Immature natural killer cell (primary cell): ENCODE measurements around the gene SEPTIN3. TPM values are rescaled to one million over a fixed set of nuclear protein-coding genes. Genes with fewer than 3 reads are reported as not detected.

ENCODE experiments used
- DNase-seq, 3 donors: peaks; one replicate each; pipeline ENCODE4 v3.0.0; 2022; ENCODE audit warnings: mixed read lengths in 1 of 3
- H3K27ac Mint-ChIP-seq, 6 donors: one replicate each; pipeline ENCODE4 v1.8.0; 2020; ENCODE audit warnings: mixed read lengths in 6 of 6, mild to moderate bottlenecking in 5 of 6, inconsistent platforms in 4 of 6, moderate library complexity in 3 of 6
- H3K27me3 Mint-ChIP-seq, 3 donors: one replicate each; pipeline ENCODE4 v1.8.0; 2020 to 2021; ENCODE audit warnings: low read depth in 3 of 3, mild to moderate bottlenecking in 3 of 3, mixed read lengths in 3 of 3, moderate library complexity in 3 of 3, inconsistent platforms in 1 of 3
- H3K36me3 Mint-ChIP-seq, 3 donors: one replicate each; pipeline ENCODE4 v1.8.0; 2020; ENCODE audit warnings: mixed read lengths in 3 of 3, inconsistent platforms in 2 of 3, mild to moderate bottlenecking in 2 of 3
- H3K4me1 Mint-ChIP-seq, 2 donors: one replicate each; pipeline ENCODE4 v1.8.0; 2020; ENCODE audit warnings: inconsistent platforms in 2 of 2, mild to moderate bottlenecking in 2 of 2, mixed read lengths in 2 of 2, moderate library complexity in 1 of 2
- H3K4me3 Mint-ChIP-seq, 5 donors: one replicate each; pipeline ENCODE4 v1.8.0; 2020; ENCODE audit warnings: mild to moderate bottlenecking in 5 of 5, mixed read lengths in 5 of 5, inconsistent platforms in 3 of 5, moderate library complexity in 3 of 5
- H3K9me3 Mint-ChIP-seq, 6 donors: one replicate each; pipeline ENCODE4 v1.8.0; 2020; ENCODE audit warnings: mild to moderate bottlenecking in 6 of 6, mixed read lengths in 6 of 6, inconsistent platforms in 4 of 6, moderate library complexity in 3 of 6
- polyA plus RNA-seq, 3 donors: library from polyadenylated mRNA; unstranded; fragments of 300-500 nt; fragmentation: Illumina TruSeq; gene quantifications; one replicate each; pipeline ENCODE4 v1.2.3, GENCODE V29; 2021

The SEPTIN3 gene
- polyA plus RNA-seq, 3 donors from 2014 or later, result not detected

DNA sequence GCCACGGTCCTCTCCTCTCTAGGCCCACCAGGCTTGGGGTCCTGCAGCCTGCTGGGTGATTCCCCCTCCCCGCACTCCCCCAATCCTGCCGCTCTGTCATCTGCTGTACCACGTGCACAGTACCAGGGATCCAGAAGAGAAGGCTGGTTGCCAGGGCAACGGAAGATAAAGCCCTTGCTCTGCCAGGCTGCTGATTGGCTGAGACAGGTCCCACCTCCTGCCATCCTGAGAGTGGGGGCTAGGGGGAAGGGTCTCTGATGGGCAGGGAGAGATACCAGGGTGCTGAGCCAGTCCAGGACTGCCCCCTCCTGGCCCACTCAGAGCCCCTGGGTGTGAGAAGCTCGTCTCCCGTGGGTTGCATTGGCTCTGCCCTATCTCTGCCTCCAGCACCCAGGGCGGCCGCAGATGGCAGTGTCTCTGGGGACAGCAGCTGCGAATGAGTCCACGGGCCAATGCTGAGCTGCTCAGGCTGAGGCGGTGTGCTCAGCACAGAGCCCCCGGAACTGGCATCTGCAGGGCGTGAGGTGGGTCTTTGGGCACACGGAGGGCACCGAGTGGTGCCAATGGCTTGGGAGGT is 17.3 kb upstream of the SEPTIN3 start, which contains the start of gene SMIM45:
SMIM45 (plus strand) TSS at position 253 of the 577 bp plus-strand sequence.
- Mint-ChIP-seq H3K4me1 (peaks cover 4 to 6% of the 10 kb centered on the region in 2 donors), H3K36me3 (no peaks in the 10 kb centered on the region), H3K27ac (no peak within 1 kb of the TSS), H3K9me3 (no peaks in the 10 kb centered on the region), H3K4me3 (no peak within 1 kb of the TSS), H3K27me3 (peaks cover 0 to 3% (median 0%) of the 10 kb centered on the region in 3 donors)
- DNase-seq, result no peak

DNA sequence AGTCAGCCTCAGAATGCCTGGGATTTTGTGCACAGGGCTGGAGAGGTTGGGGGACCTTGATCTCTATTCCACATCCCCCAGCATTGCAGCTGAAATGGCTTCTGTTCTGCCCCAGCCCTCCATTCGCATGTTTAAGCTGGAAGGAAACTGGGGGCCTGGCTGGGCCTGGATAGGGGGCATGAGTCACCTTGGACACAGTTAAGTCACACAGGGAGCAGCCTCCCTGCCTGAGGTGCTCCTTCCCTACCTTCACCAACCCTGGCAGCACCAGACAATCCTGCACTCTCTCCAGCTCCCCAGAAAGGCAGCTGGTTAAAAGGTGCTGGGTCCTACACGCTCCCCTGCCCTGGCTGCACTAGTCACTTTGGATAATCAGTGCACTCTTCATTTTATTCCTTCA is 16.5 kb upstream of the SEPTIN3 start:
- Mint-ChIP-seq H3K27ac (no peak overlapping the region), H3K9me3 (no peaks in the 10 kb centered on the region), H3K4me3 (no peak overlapping the region), H3K27me3 (peaks cover 0 to 3% (median 2%) of the 10 kb centered on the region in 3 donors), H3K4me1 (peaks cover 5 to 6% of the 10 kb centered on the region in 2 donors), H3K36me3 (no peaks in the 10 kb centered on the region)
- DNase-seq, result no peak

DNA sequence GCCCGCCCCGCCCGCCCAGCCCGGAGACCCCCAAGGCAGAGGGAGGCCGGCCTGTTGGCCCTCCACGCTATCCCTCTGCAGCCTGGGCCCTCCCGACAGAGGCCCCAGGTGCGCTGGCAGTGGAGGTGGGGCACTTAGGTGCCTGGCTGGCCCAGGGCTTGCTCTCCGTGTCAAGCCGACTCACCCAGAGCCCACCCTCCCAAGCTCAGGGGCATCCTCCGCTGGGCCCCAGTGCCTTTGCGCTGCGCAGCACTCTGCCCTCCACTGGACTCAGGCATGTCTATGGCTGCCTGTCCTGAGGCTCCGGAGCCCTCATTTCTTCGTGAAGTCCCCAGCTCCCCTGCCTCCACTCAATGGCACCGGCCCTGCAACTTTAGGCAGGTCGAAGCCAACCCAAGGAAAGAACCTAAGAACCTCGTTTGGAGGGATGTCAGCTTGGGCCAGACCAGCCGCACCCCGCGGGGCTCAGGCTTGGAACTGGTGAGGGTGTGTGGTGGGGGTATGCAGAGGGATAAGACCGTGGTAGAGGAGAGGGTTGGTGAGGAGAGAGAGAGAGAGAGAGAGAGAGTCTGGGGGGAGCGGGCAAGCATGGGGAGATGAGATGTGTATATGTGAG is 11.2 kb upstream of the SEPTIN3 start:
- Mint-ChIP-seq H3K4me3 (peak overlapping the region in 1 of 5 donors; percentile 21), H3K9me3 (no peaks in the 10 kb centered on the region), H3K27ac (no peak overlapping the region), H3K27me3 (peaks cover 0 to 4% (median under 1%) of the 10 kb centered on the region in 3 donors), H3K4me1 (peaks cover 6 to 12% of the 10 kb centered on the region in 2 donors), H3K36me3 (no peaks in the 10 kb centered on the region)
- DNase-seq, result no peak

DNA sequence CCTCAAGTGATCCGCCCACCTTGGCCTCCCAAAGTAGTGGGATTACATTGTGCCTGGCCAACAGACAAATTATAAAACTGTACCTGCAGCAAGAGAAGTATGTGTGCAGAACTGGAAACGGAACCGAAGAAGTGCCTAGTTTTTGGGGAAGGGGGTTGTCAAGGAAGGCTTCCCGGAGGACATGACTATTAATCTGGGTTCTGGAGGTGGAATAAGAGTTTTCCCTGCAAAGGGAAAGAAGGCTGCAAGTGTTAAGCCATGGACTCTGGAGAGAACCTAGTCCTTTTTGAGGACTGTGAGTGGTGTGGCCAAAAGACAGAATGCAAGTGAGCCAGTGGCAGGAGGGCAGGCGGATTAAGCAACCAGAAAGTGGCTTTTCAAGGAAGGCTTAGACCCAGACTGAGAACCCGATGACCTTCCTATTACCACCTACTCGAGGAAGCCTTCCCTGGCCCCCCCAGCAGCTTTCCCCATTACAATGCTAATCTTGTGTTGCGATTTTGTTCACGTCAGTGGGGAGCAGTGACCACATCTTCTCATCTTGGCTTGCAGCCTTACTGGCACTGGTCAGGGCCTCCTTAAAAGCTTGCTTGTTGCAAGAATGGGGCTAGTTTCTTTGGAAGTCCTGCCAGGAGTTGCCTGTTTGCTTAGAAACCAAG is 5.7 kb upstream of the SEPTIN3 start:
- H3K27ac Mint-ChIP-seq, result peak overlapping the region in 1 of 6 donors; percentile 32
- DNase-seq, result no peak
- no peaks in the 10 kb centered on the region for H3K36me3 Mint-ChIP-seq
- H3K4me3 Mint-ChIP-seq, result no peak overlapping the region
- H3K9me3 Mint-ChIP-seq, result no peaks in the 10 kb centered on the region
- H3K27me3 Mint-ChIP-seq, result peaks cover 0 to 2% (median 2%) of the 10 kb centered on the region in 3 donors
- peaks cover 0 to 8% of the 10 kb centered on the region in 2 donors for H3K4me1 Mint-ChIP-seq

DNA sequence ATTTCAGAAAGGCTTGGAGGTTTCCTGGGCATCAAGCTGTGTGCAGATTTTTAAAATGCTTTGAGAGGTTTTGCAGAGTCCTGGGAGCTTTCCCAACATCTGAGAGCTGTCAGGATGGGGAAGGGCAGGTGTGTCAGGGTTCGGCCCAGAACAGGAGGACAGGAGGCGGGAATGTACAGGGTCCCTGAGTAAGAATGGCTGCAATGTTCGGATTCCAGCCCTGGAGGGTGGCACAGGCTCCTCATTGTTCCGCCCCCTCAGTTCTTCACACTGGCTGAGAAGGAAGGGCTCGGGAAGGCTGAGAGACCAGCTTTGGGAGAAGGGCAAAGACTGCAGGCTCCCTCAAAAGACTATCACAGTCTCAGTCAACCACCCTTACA is 5.1 kb upstream of the SEPTIN3 start:
- H3K36me3 Mint-ChIP-seq, result no peaks in the 10 kb centered on the region
- no peak overlapping the region for H3K4me3 Mint-ChIP-seq
- no peak overlapping the region for H3K27ac Mint-ChIP-seq
- peaks cover 0 to 8% of the 10 kb centered on the region in 2 donors for H3K4me1 Mint-ChIP-seq
- peaks cover 0 to 2% (median 2%) of the 10 kb centered on the region in 3 donors for H3K27me3 Mint-ChIP-seq
- no peaks in the 10 kb centered on the region for H3K9me3 Mint-ChIP-seq
- DNase-seq, result no peak

DNA sequence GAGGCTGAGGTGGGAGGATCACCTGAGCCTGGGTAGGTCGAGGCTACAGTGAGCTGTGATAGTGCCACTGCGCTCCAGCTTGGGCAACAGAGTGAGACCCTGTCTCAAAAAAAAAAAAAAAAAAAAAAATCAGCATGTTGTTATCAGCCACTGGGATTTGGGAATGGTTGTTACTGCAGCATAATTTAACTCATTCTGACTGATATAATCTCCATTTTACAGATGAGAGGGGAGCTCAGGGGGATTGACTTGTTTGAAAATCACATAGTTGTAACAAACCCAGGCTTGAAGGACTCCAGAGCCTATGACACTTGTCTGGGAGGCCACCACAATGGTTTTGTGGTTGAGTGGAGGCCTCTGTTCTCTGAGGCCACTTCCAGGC is 3.0 kb upstream of the SEPTIN3 start:
- H3K27ac Mint-ChIP-seq, result no peak overlapping the region
- no peak for DNase-seq
- H3K4me3 Mint-ChIP-seq, result no peak overlapping the region
- H3K36me3 Mint-ChIP-seq, result no peaks in the 10 kb centered on the region
- H3K4me1 Mint-ChIP-seq, result no peaks in the 10 kb centered on the region
- peaks cover 0 to 2% (median 2%) of the 10 kb centered on the region in 3 donors for H3K27me3 Mint-ChIP-seq
- peaks cover 0 to 1% (median 0%) of the 10 kb centered on the region in 6 donors for H3K9me3 Mint-ChIP-seq

DNA sequence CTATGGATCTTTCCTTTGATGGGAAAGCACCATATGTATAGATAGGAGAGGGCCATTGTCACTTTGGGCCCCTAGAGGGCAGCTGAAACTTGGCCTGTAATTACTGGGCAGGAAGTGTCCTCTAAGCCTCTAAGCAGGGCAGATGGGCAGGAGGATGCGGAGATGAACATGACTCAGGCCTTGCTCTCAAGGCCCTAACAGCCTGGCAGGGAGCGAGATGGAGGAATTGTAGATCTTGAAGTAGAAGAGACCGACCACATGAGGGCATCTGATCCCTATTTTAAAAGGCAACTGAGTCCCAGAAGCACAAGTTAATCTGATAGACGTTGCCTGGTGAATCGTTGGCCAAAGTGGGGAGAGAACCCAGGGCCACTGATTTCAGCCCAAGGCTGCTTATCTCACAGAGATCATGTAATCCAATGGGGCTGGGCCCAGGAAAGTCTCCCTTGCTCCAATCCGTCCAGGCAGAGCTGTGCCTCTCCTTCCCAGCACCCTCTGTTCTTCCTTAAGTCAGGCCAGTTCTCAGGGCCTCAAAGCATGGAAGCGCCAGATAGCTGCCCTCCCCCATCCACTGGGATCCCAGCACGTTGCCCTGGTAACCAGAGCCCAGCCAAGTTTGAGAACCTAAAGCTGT is 2.5 kb upstream of the SEPTIN3 start:
- Mint-ChIP-seq H3K4me3 (no peak overlapping the region), H3K27ac (no peak overlapping the region), H3K9me3 (peaks cover 0 to 1% (median 0%) of the 10 kb centered on the region in 6 donors), H3K27me3 (peaks cover 0 to 2% (median 2%) of the 10 kb centered on the region in 3 donors), H3K36me3 (no peaks in the 10 kb centered on the region), H3K4me1 (no peaks in the 10 kb centered on the region)
- peak in 2 of 3 donors; percentile 12 to 40 for DNase-seq

DNA sequence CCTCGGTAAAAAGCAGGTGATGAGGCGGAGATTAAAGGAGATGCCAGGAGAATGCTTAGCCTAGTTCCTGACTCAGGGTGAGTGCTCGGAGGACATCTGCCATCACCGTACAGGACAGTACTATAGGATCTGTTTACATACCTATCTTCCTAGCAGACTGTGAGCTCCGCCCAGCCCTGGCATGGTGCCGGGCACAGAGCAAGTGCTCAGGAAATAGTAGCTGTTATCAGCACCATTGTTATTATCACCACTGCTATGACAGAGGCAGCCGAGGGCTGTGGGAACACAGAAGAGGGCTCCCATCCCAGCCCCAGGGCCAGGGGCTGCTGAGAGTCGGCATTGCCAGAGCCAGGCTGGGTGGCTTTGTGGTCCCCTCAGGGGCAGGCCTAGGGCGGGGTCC is 642 bp upstream of the SEPTIN3 start:
- H3K36me3 Mint-ChIP-seq, result no peaks in the 10 kb centered on the region

DNA sequence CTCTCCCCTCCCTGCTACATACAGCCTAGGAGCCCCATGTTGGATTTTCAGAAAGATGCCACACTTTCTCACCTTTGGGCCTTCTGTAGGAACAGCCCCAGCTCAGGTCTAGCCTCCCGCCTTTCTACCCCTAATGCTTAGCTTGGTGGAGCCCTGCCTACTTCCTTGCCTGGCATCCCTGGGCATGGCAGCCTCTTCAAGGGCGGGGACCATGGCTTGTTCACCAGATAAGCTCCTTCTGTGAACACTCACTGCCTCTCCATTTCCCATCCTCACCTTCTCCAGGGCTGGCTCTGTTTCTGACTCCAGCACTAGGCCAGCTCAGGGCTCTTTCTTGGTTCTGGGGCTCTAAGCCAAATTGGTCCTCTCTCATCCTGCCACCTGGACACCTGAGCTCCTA is 1.4 kb downstream of the SEPTIN3 start:
- Mint-ChIP-seq H3K27ac (no peak overlapping the region), H3K4me3 (no peak overlapping the region), H3K9me3 (peaks cover 0 to 1% (median 0%) of the 10 kb centered on the region in 6 donors), H3K27me3 (peaks cover 8 to 13% (median 12%) of the 10 kb centered on the region in 3 donors), H3K36me3 (no peaks in the 10 kb centered on the region), H3K4me1 (peaks cover 0 to 2% of the 10 kb centered on the region in 2 donors)
- DNase-seq, result no peak

More for the DNA sequence above, 642 bp upstream of the SEPTIN3 start:
- H3K27ac Mint-ChIP-seq, result no peak overlapping the region
- peaks cover 0 to 1% (median 0%) of the 10 kb centered on the region in 6 donors for H3K9me3 Mint-ChIP-seq
- H3K4me3 Mint-ChIP-seq, result no peak overlapping the region
- H3K27me3 Mint-ChIP-seq, result peaks cover 5 to 6% (median 6%) of the 10 kb centered on the region in 3 donors
- H3K4me1 Mint-ChIP-seq, result no peaks in the 10 kb centered on the region
- DNase-seq, result no peak

DNA sequence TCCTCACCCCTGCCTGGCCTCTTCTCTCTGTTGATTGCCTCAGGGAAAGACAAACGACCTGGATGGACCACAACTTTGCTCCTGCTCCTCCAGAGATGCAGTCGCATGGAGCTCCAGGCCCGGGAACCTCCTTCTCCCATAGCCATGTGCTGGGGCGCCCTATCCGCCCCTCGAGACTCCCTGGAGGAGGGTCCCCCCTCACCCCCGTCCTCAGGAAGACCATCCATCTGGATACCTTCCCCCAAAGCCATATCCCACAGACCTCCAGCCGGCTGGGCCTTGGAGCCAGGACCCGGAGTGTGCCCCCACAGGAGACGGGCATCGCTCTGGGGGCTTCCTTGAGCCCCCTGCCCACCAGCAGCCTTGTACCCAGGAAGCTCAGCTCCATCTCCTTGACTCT is 2.2 kb downstream of the SEPTIN3 start:
- Mint-ChIP-seq H3K9me3 (peaks cover 0 to 1% (median 0%) of the 10 kb centered on the region in 6 donors), H3K36me3 (peaks cover 0 to 3% (median 0%) of the 10 kb centered on the region in 3 donors), H3K4me1 (peaks cover 6 to 7% of the 10 kb centered on the region in 2 donors), H3K4me3 (no peak overlapping the region), H3K27me3 (peaks cover 12 to 14% (median 13%) of the 10 kb centered on the region in 3 donors), H3K27ac (no peak overlapping the region)
- DNase-seq, result no peak

DNA sequence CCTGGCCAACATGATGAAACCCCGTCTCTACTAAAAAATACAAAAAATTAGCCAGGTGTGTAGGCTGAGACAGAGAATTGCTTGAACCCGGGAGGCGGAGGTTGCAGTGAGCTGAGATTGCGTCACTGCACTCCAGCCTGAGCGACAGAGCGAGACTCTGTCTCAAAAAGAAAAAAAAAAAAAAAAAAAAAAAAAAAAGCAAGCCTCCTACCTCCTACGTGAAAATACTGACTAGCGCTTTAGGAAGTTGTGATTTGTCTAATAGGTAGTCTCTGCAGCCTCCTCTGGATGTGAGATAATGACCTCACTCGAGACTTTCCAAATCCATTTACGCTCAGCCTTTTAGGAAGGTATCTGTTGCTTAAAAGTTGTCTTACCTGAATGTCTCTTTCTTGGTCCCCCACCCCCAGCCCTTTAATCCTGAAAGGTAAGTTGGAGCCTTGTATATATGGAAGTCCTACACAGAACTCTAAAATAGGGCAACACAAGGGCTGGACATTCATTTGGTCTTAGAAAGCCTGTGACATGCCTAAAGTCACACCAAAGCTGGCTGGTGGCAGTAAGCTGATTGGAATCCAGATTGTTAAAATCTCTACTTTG is 5.5 kb downstream of the SEPTIN3 start:
- peaks cover 0 to 3% (median 0%) of the 10 kb centered on the region in 3 donors for H3K36me3 Mint-ChIP-seq
- no peak overlapping the region for H3K27ac Mint-ChIP-seq
- H3K4me3 Mint-ChIP-seq, result peak overlapping the region in 1 of 5 donors; percentile 7
- peaks cover 7 to 8% of the 10 kb centered on the region in 2 donors for H3K4me1 Mint-ChIP-seq
- H3K9me3 Mint-ChIP-seq, result peaks cover 0 to under 1% (median 0%) of the 10 kb centered on the region in 6 donors
- DNase-seq, result no peak
- H3K27me3 Mint-ChIP-seq, result peaks cover 11 to 18% (median 17%) of the 10 kb centered on the region in 3 donors

DNA sequence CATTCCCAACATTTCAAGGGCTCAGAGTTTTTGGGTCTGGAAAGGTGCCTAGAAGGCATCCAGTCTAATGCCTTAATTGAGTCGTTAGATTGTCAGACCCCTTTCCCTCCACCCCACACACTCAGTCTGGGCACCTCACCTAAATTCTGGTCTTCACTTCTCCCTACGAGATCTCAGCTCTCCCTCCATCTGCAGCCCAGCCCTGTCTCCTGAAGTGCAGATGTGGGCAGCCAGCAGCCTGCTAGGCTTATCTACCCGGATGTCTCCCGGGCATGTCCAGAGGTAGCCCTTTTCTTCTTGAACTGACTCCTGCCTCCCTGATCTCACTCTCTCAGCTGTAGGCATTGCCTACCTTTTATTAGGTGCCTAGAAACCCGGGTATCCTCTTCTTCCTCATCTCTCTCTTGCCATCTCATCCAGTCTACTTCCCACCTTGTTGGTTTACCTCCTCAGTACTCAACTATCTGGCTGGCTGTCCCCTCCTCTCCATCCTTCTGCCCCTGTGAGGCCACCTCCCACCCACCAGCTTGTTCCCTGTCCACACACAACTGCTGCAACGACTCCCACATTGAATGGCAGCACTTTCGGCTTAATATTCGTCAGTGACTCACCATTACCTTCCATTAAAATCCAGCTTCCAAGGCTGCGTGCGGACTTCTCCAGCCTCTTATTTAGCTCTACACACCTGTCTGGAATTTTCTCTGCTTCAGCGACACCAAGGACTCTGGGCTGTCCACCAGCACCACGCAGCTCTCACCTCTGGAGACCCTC is 6.2 kb downstream of the SEPTIN3 start:
- Mint-ChIP-seq H3K9me3 (no peaks in the 10 kb centered on the region), H3K36me3 (peaks cover 0 to 3% (median 0%) of the 10 kb centered on the region in 3 donors), H3K27ac (peak overlapping the region in 1 of 6 donors; percentile 24), H3K4me1 (peaks cover 7 to 8% of the 10 kb centered on the region in 2 donors), H3K27me3 (peaks cover 11 to 18% (median 15%) of the 10 kb centered on the region in 3 donors), H3K4me3 (peak overlapping the region; percentile 60 to 64 (median 64))
- no peak for DNase-seq
